Right hindlimb (tissue), 1 donor: ENCODE data around the gene ZNF385D.

Source experiments
- DNase-seq: peaks from one replicate; pipeline ENCODE4 v3.0.0-alpha.2; 2018

The ZNF385D gene

DNA sequence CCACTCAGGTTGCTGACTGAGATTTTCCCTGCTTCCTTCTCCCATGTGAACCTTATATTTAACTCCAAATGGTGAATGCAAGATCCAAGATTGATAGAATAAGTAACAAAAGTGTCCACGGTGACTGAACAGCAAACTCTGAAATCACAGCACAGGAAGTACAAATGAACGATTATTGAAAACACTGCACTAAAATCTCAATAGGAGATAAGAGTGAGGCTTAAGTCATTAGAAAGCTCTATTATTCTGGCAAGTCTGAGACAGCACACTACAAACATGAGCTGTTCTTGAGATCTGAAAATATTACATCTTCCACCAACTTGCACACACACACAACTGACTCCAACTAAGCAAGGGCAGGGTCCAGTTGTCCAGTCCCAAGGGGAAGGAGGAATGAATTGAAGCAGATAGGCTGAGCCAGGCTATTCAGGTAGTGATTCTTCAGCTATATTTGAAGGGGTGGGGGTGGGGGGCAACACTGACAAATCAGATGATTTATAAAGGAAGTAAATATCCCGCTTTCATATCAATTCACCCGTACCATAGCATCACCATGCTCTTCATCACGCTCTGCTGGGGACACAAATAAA, 2.9 kb downstream of the ZNF385D start:
- no peak for DNase-seq

DNA sequence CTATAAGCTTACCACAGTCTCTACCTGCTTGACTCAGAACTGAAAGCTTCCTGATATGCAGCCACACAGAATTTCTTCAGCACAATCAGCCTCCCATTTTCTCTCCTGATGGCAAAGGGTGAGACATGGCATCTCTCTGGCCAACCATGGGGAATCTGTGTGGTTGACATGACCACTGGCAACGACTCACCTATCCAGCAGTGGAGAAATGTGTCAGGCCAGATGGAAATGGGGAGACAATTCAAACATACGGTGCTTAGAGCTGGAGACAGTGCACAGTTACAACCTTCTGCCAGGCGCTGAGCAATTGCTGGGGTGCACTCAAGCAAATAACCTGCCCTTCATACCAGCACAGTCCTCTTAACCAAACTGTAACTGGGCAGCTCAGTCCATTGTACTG, 3.6 kb downstream of the ZNF385D start:
- DNase-seq: no peak

- no peak for DNase-seq
Observed at GRCh38 chr3:21745966-21746365, 5.0 kb downstream of the ZNF385D start.

DNA sequence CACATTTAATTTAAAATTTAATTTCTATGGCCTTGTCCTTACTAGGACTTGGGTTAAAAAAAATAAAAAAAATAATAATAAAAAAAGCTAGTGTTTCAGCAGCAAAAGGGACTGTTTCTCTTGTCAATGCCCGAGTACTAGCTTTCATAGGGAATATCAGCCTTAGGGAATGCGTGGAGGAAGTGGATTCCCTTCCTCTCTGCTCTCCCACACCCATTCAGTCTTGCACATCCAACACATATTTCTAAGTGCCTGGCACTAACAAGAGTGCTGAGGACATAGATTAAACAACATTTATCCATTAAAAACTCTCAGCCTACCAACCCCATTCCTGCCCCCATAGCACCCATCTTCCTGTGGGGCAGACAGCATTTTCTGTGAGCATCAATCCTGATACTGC, 6.2 kb downstream of the ZNF385D start:
- DNase-seq: no peak

DNA sequence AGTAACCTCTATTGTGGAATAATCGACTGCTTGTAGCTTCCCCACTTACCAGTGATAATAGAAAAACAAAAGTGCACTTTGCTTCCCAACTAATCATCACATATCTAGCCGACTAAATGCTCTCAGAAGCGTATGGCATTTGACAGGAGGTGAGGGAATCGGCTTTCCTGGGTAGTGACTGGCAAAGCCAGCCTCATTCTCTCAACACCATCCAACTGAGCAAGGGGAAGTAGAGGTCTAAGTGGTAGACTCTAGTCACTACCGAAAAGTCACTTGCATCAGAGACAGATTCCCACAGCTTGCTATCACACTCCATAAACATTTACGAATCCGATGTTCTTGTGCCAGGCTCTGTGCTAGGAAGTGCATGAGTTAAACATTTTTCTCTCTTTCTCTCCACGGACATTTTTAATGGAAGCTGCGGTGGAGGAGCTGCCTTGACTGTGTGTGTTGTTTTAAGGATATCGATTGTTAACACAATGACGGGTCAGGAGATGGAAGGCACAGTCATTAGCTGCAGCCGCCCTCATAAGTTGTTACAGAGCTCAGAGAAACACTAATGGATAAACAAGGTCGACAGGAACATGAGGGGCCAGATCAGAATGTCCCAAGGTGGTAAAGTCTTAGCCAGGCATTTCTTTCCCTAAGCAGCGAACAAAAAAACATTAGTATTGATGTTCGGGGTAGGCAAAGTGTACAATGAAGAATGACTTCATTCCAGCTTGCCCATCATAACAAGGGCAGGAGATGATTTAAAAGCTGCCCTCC, 11.9 kb downstream of the ZNF385D start:
- no peak for DNase-seq

GRCh38 chr3:21738283-21738682, 12.7 kb downstream of the ZNF385D start:
- no peak for DNase-seq

DNA sequence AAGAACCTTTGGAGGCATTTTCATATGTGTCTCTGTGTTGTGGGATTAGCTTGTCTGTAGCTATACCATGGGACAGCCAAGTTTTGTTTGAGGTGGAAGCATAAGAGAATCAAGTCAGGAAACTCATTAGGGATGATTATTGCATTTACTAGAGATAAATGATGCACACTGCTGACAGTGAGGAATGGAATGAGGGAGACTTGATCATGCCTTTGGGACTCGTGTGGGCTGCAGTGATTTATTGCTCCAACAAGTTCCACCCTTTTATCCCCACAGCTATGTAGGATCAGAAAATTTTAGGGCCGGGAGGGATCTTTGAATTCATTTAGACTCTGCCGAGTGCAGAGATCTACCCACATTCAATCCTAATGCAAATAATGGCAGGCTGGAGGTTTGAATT, 16.3 kb downstream of the ZNF385D start:
- no peak for DNase-seq

DNA sequence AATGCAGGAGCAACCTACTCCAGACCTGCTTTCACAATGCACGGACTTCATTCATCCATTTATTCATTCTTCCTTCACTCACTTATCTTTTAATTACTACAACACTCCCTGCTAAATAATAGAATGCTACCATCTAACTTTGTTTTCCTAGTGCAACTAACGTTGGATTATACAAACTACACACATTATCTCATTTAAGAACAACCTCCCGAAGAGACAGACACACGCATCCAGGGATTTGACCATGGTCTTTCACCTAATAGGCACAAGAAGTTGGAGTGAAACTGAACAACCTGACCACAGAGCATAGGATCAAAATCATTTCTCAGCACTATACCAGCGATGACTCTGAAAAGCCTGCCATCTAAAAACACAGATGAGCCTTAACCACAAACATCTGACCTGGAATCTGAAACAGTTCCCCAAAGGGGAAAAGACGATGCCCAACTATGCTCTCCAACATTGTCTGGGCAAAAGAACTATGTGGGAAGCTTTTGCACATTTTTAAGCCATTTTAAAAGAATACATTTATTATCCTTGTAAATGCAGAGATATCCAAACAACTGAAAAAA, 21.0 kb downstream of the ZNF385D start:
- no peak for DNase-seq

DNA sequence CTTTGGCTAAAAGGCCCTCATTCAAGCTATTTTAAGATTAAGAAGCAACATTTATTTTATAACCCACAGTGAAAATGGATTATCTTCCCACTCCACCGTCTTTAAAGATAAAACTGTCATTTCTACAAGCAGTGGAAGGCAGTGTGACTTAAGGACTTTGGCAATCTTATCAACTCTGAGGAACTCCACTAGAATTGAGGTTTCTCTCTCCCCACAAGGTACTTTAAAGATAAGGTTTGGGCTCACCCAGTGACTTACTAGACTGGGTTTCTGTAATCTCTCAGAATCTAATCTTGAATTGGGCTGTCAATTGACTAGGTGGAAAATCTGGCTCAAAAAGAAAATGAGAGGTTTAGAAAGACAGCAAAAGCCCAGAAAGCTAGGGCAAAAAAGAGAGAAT, 21.7 kb downstream of the ZNF385D start:
- DNase-seq: no peak

DNA sequence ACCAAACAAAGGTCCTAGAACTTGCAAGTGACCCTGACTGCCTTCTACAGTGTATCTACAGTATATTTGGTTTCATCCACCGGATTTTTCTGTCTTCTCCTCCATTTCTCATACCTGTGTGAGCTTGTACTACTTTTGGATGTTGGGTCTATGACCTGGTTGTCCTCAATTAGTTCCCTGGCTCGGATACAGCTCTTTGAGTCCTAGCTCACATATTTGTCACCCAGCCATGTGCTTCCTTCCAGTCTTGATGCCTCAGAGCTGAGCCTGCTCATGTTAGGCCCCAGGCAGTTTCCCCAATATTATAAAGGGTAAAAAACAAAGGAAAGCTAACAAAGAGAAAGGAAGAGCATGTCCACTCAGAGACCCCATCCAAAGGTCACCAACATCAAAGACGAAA, 28.2 kb downstream of the ZNF385D start:
- no peak for DNase-seq

- DNase-seq: no peak
Observed at GRCh38 chr3:21722301-21722700, 28.7 kb downstream of the ZNF385D start.

GRCh38 chr3:21718943-21719591, 31.9 kb downstream of the ZNF385D start:
- DNase-seq: no peak

GRCh38 chr3:21718161-21718765, 32.7 kb downstream of the ZNF385D start:
- DNase-seq: no peak

DNA sequence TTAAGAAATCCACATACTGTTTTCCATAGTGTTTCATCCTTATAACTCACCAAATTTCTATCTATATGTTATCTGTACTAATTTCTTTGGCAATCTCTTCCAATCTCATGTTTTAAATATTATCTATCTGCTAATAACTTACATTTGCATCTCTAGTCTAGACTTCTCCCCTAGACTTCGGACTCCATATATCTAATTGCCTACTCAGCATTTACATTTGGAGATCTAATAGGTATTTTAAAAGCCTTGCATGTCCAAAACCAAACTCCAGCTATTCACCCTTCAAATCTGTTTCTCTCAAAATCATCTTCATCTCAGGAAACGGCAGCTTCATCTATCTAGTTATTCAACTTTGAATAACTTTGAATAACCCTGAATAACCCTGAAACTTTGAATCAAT, 35.3 kb downstream of the ZNF385D start:
- DNase-seq: no peak

DNA sequence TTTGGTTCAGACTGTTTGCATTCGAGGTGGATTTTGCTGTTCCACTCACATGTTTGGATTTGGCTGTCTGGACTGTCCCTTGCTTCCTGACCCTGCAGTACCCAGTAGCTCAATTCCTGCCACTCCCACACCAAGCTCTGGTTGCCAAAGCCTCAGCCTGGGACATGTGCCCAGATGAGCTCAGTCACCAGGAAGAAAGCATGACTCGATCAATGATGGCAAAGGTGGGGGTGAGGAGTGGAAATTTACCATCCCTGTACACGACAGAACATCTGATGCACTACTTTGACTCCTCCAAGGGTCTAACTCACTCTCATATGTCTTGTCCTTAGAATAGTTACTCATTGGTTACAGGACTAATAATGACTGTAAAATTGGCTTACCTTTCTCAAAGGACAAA, 45.2 kb downstream of the ZNF385D start:
- peak; percentile 35 for DNase-seq

DNA sequence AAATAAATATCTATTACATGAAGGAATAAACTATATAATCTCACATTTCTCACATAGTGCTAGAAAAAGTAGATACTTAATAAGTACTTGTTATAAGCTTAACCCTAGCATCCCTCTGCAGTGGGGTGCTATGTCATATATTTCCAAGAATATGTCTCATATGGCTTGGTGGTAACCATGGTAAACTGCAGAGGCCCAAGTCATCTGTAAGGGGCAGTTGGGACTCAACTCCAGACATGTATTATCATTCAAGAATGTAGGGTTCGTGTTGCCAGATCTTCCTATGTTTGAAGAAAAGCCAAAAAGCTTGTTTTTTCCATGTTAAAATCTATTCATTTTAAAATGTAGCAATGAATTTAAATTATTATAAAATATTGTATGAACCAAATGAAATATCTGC, 46.2 kb downstream of the ZNF385D start:
- no peak for DNase-seq

DNA sequence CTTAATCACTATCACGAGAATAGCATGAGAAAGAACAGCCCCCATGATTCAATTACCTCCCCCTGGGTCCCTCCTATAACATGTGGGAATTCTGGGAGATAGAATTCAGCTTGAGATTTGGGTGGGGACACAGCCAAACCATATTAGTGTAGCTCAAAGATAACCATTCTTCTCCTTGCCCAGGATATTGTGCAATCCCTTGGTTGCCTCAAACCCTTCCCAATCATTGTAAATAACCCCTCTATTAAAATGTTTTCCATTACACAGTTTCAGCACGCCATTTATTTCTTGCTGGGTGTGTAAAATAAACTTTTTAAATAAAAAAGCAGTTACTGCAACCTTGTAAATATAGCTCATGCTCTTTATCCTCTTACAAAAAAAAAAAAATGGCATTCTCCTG, 47.7 kb downstream of the ZNF385D start:
- no peak for DNase-seq

DNA sequence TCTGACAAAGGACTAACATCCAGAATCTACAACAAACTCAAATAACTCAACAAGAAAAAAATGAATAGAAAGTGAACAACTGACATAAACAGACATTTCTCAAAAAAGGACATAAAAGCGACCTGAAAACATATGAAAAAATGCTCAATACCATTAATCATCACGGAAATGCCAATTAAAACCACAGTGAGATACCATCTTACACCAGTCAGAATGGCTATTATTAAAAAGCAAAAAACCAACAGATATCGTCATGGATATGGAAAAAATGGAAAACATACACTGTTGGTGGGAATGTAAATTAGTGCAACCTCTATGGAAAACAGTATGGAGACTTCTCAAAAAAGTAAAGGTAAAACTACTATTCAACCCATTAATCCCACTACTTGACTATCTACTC, 53.3 kb downstream of the ZNF385D start:
- DNase-seq: no peak

DNA sequence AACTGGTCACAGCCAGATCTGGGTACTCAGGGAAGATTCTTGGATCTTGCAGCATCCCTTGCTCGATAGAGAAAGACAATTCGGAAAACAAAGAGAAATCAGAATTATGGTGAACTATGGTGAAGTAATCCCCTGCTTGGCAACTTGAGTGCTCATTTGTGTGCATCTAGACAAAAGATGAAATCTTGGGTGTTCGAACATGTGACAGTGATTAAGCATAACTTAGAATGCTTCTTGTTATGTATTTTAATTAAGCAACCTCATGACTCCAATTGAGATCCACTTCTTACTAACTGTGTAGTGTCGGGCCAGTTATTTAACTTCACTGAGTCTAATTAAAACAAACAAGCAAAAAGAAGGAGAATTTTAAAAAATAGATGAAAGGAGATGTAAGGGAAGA, 56.5 kb downstream of the ZNF385D start:
- no peak for DNase-seq

GRCh38 chr3:21691036-21691435, 60.0 kb downstream of the ZNF385D start:
- DNase-seq: peak; percentile 69

- DNase-seq: no peak
Observed at GRCh38 chr3:21682206-21682605, 68.8 kb downstream of the ZNF385D start.

DNA sequence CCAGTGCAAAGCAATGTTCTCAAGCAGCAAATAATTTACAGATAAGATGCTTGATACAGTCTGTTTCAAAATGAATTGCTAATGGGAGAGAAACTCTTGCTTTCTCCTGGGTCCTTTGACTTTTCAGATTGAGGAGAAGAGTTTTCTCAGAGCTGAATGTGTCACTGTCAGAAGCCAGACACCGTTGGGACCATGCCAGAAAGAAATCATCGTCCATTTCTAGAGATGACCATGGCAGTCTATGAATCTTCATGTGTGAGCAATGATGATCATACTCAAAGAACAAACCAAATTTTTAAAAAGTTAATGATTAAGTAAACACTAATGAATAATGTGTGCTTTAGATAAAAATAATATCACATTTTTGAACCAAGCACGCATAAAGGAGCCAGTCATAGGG, 77.6 kb downstream of the ZNF385D start:
- DNase-seq: no peak

- DNase-seq: no peak
Observed at GRCh38 chr3:21672303-21672702, 78.7 kb downstream of the ZNF385D start.

DNA sequence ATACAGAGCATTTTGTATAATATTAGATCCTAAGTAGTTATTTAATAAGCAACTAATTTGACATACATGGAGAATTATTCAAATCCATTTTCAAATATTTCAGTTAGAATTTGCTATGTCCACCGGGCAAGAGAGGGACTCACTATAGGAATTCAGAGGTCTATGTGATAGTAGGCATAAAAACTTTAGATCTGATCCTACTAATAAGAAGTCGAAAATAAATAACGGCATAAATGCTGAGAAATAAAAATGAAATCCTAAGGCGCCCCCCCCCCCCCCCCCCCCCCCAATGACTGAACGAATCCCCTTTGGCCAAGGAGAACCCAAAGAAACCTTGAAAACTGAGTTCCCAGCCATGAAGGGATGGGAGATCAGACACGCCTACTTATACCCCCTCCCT, 80.6 kb downstream of the ZNF385D start:
- no peak for DNase-seq
